Ureter (tissue), 1 donor: Measurements from ENCODE around the gene ARHGAP18. TPM values are rescaled to one million over a fixed set of nuclear protein-coding genes. Genes with fewer than 3 reads are reported as not detected.

Source experiments
- DNase-seq: peaks from one replicate; pipeline ENCODE4 v3.0.0-alpha.2; 2020; ENCODE audit warnings: low spot score
- total RNA-seq: library from RNA; stranded (reverse); gene quantifications from one replicate; pipeline ENCODE4 v1.2.4, GENCODE V29; 2023
- donor health status: DM: yes; HTN: yes; CAD: no.

ARHGAP18 gene
- total RNA-seq, 1 donor from 2014 or later: 15.6 TPM

- DNase-seq: no peak
Observed at GRCh38 chr6:129643968-129644367, 66.0 kb downstream of the ARHGAP18 start.

- DNase-seq: no peak
Observed at GRCh38 chr6:129643176-129643575, 66.8 kb downstream of the ARHGAP18 start.

- no peak for DNase-seq
Observed at GRCh38 chr6:129642322-129642721, 67.7 kb downstream of the ARHGAP18 start.

- no peak for DNase-seq
Observed at GRCh38 chr6:129641344-129641743, 68.6 kb downstream of the ARHGAP18 start.

GRCh38 chr6:129638686-129639085 is 71.3 kb downstream of the ARHGAP18 start:
- no peak for DNase-seq

GRCh38 chr6:129638055-129638684 is 71.8 kb downstream of the ARHGAP18 start:
- no peak for DNase-seq

- no peak for DNase-seq
Observed at GRCh38 chr6:129637340-129638054, 72.5 kb downstream of the ARHGAP18 start.

GRCh38 chr6:129635396-129636130 is 74.4 kb downstream of the ARHGAP18 start:
- DNase-seq: no peak

- no peak for DNase-seq
Observed at GRCh38 chr6:129634411-129635230, 75.4 kb downstream of the ARHGAP18 start.

- no peak for DNase-seq
Observed at GRCh38 chr6:129633529-129633928, 76.4 kb downstream of the ARHGAP18 start.

- no peak for DNase-seq
Observed at GRCh38 chr6:129632172-129632613, 77.8 kb downstream of the ARHGAP18 start.

GRCh38 chr6:129631070-129631469 is 78.9 kb downstream of the ARHGAP18 start:
- DNase-seq: no peak

- no peak for DNase-seq
Observed at GRCh38 chr6:129630596-129630995, 79.4 kb downstream of the ARHGAP18 start.

GRCh38 chr6:129628101-129628815 is 81.7 kb downstream of the ARHGAP18 start:
- DNase-seq: no peak

GRCh38 chr6:129624488-129624887 is 85.5 kb downstream of the ARHGAP18 start:
- no peak for DNase-seq

- no peak for DNase-seq
Observed at GRCh38 chr6:129623008-129623732, 86.8 kb downstream of the ARHGAP18 start.

- DNase-seq: no peak
Observed at GRCh38 chr6:129621252-129621651, 88.7 kb downstream of the ARHGAP18 start.

- no peak for DNase-seq
Observed at GRCh38 chr6:129620234-129620610, 89.8 kb downstream of the ARHGAP18 start.

- no peak for DNase-seq
Observed at GRCh38 chr6:129619579-129620233, 90.3 kb downstream of the ARHGAP18 start.

- DNase-seq: no peak
Observed at GRCh38 chr6:129617986-129618385, 92.0 kb downstream of the ARHGAP18 start.
